Measurements from ENCODE around the gene TFAP2C. TPM values are rescaled to one million over a fixed set of nuclear protein-coding genes. Genes with fewer than 3 reads are reported as not detected.

TFAP2C gene
- total and polyA plus RNA-seq, 4 donors = under 0.01 TPM; not detected in 3

DNA sequence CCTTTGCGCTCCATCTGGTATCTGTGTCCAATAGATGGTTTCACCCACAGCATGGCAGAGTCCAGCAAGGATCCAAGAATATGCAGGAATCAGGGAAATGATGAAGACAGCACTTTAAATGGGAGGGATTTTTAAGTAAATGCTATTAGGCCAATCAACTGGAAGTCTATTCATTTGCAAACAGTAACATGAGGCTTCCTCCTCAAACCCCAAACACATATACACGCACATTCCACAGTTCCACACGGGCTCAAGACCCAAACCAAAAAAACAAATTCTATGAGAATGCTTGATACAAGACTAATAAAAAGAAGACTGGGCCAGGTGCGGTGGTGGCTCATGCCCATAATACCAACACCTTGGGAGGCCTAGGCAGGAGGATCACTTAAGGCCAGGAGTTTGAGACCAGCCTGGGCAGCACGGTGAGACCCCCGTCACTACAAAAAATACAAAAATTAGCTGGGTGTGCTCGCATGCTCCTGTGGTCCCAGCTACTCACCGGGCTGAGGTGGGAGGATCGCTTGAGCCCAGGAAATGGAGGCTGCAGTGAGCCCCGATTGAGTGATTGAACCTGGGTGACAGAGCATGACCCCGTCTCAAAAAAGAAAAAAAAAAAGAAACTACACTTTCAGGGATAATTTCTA, 21.9 kb upstream of the TFAP2C start:
- H3K27ac ChIP-seq (ENCODE audit: low read depth in 1 of 2, low read length in 2 of 2) = no peak overlapping the region
- WGBS = 88% methylated on average over 11 of the region's 11 CpGs
- H3K36me3 ChIP-seq (ENCODE audit: control insufficient read depth in 4 of 4, insufficient read depth in 3 of 4, low read depth in 1 of 4, low read length in 3 of 4) = no peaks in the 10 kb centered on the region
- H3K9me3 ChIP-seq (ENCODE audit: control insufficient read depth in 4 of 4, low read length in 3 of 4) = no peaks in the 10 kb centered on the region
- peaks cover 0 to 5% (median 2%) of the 10 kb centered on the region in 4 donors for H3K27me3 ChIP-seq (ENCODE audit: control insufficient read depth in 4 of 4, insufficient read depth in 4 of 4, low read length in 3 of 4)
- no peak overlapping the region for H3K4me3 ChIP-seq (ENCODE audit: low read depth in 1 of 3, low read length in 3 of 3)
- H3K9ac ChIP-seq (ENCODE audit: low read depth in 1 of 2, low read length in 2 of 2) = no peak overlapping the region
- TF ChIP-seq FOXA1 (IDR thresholded peaks at IDR 0.05) (no peak), YY1 (IDR thresholded peaks at IDR 0.05) (no peak), RXRA (IDR thresholded peaks at IDR 0.05) (no peak), HNF4A (conservative IDR thresholded peaks at IDR 0.05) (no peak), TAF1 (conservative IDR thresholded peaks at IDR 0.05) (no peak), NR2F2 (IDR thresholded peaks at IDR 0.05) (no peak), FOXA2 (IDR thresholded peaks at IDR 0.05) (no peak), RAD21 (IDR thresholded peaks at IDR 0.05) (no peak), JUND (IDR thresholded peaks at IDR 0.05) (no peak), HNF4G (IDR thresholded peaks at IDR 0.05) (no peak), SP1 (IDR thresholded peaks at IDR 0.05) (no peak), GABPA (IDR thresholded peaks at IDR 0.05 in 1 of 2, conservative IDR thresholded peaks at IDR 0.05 in 1 of 2) (no peak), EGR1 (IDR thresholded peaks at IDR 0.05; ENCODE audit: low read depth in 2 of 2) (no peak)
- TF ChIP-seq, protein P1, sequence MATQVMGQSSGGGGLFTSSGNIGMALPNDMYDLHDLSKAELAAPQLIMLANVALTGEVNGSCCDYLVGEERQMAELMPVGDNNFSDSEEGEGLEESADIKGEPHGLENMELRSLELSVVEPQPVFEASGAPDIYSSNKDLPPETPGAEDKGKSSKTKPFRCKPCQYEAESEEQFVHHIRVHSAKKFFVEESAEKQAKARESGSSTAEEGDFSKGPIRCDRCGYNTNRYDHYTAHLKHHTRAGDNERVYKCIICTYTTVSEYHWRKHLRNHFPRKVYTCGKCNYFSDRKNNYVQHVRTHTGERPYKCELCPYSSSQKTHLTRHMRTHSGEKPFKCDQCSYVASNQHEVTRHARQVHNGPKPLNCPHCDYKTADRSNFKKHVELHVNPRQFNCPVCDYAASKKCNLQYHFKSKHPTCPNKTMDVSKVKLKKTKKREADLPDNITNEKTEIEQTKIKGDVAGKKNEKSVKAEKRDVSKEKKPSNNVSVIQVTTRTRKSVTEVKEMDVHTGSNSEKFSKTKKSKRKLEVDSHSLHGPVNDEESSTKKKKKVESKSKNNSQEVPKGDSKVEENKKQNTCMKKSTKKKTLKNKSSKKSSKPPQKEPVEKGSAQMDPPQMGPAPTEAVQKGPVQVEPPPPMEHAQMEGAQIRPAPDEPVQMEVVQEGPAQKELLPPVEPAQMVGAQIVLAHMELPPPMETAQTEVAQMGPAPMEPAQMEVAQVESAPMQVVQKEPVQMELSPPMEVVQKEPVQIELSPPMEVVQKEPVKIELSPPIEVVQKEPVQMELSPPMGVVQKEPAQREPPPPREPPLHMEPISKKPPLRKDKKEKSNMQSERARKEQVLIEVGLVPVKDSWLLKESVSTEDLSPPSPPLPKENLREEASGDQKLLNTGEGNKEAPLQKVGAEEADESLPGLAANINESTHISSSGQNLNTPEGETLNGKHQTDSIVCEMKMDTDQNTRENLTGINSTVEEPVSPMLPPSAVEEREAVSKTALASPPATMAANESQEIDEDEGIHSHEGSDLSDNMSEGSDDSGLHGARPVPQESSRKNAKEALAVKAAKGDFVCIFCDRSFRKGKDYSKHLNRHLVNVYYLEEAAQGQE (IDR thresholded peaks at IDR 0.05) = no peak
- TF ChIP-seq, protein P2, sequence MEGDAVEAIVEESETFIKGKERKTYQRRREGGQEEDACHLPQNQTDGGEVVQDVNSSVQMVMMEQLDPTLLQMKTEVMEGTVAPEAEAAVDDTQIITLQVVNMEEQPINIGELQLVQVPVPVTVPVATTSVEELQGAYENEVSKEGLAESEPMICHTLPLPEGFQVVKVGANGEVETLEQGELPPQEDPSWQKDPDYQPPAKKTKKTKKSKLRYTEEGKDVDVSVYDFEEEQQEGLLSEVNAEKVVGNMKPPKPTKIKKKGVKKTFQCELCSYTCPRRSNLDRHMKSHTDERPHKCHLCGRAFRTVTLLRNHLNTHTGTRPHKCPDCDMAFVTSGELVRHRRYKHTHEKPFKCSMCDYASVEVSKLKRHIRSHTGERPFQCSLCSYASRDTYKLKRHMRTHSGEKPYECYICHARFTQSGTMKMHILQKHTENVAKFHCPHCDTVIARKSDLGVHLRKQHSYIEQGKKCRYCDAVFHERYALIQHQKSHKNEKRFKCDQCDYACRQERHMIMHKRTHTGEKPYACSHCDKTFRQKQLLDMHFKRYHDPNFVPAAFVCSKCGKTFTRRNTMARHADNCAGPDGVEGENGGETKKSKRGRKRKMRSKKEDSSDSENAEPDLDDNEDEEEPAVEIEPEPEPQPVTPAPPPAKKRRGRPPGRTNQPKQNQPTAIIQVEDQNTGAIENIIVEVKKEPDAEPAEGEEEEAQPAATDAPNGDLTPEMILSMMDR (IDR thresholded peaks at IDR 0.05; ENCODE audit: low read depth, low read length, missing input control) = no peak
- TF ChIP-seq, protein P3, sequence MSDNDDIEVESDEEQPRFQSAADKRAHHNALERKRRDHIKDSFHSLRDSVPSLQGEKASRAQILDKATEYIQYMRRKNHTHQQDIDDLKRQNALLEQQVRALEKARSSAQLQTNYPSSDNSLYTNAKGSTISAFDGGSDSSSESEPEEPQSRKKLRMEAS (IDR thresholded peaks at IDR 0.05) = no peak
- TF ChIP-seq, protein P4, sequence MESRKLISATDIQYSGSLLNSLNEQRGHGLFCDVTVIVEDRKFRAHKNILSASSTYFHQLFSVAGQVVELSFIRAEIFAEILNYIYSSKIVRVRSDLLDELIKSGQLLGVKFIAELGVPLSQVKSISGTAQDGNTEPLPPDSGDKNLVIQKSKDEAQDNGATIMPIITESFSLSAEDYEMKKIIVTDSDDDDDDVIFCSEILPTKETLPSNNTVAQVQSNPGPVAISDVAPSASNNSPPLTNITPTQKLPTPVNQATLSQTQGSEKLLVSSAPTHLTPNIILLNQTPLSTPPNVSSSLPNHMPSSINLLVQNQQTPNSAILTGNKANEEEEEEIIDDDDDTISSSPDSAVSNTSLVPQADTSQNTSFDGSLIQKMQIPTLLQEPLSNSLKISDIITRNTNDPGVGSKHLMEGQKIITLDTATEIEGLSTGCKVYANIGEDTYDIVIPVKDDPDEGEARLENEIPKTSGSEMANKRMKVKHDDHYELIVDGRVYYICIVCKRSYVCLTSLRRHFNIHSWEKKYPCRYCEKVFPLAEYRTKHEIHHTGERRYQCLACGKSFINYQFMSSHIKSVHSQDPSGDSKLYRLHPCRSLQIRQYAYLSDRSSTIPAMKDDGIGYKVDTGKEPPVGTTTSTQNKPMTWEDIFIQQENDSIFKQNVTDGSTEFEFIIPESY (IDR thresholded peaks at IDR 0.05) = no peak
- TF ChIP-seq, protein P5, sequence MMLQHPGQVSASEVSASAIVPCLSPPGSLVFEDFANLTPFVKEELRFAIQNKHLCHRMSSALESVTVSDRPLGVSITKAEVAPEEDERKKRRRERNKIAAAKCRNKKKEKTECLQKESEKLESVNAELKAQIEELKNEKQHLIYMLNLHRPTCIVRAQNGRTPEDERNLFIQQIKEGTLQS (IDR thresholded peaks at IDR 0.05) = no peak
- H3K4me1 ChIP-seq (ENCODE audit: control insufficient read depth in 4 of 4, insufficient read depth in 4 of 4, low read length in 3 of 4) = no peaks in the 10 kb centered on the region
- no peak for DNase-seq (ENCODE audit: low spot score)
